ENCODE data around the gene KCNG1. TPM values are rescaled to one million over a fixed set of nuclear protein-coding genes. Genes with fewer than 3 reads are reported as not detected.
A peak's percentile ranks its signal among the peaks of the same experiment; 100 is the strongest.

KCNG1 gene
- total RNA-seq, 1 donor from 2014 or later = 78.8 TPM

DNA sequence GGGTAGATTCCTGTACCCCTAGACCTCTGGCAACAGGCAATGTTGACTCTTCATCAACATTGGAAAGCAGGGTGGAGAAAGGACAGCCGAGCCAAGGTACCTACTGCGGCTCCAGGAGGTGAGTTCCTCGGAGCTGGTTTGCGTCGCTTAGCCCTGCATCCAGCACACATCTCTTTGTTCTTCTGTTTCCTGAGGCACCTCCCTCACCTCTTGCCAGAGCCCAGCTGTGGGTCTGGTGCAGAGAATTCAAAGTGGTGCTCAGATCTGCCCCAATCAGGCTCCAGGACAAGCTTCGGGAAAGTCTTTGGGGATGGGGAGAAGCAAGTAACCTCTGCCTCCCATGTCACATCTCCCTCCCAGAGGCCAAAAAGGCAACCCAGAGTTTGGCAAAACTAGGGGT lies 2.2 kb downstream of the KCNG1 start:
- peak overlapping the region; percentile 87 for H3K4me3 Mint-ChIP-seq
- no peak for DNase-seq (ENCODE audit: extremely low spot score, unreplicated experiment)
- peaks cover 25% of the 10 kb centered on the region for H3K36me3 Mint-ChIP-seq
- H3K9me3 Mint-ChIP-seq = no peaks in the 10 kb centered on the region
- H3K27ac Mint-ChIP-seq = no peak overlapping the region
- TF ChIP-seq, protein P1, sequence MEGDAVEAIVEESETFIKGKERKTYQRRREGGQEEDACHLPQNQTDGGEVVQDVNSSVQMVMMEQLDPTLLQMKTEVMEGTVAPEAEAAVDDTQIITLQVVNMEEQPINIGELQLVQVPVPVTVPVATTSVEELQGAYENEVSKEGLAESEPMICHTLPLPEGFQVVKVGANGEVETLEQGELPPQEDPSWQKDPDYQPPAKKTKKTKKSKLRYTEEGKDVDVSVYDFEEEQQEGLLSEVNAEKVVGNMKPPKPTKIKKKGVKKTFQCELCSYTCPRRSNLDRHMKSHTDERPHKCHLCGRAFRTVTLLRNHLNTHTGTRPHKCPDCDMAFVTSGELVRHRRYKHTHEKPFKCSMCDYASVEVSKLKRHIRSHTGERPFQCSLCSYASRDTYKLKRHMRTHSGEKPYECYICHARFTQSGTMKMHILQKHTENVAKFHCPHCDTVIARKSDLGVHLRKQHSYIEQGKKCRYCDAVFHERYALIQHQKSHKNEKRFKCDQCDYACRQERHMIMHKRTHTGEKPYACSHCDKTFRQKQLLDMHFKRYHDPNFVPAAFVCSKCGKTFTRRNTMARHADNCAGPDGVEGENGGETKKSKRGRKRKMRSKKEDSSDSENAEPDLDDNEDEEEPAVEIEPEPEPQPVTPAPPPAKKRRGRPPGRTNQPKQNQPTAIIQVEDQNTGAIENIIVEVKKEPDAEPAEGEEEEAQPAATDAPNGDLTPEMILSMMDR (conservative IDR thresholded peaks at IDR 0.05) = no peak
- H3K27me3 Mint-ChIP-seq = peaks cover 24% of the 10 kb centered on the region
- peaks cover 30% of the 10 kb centered on the region for H3K4me1 Mint-ChIP-seq (ENCODE audit: unreplicated experiment)

DNA sequence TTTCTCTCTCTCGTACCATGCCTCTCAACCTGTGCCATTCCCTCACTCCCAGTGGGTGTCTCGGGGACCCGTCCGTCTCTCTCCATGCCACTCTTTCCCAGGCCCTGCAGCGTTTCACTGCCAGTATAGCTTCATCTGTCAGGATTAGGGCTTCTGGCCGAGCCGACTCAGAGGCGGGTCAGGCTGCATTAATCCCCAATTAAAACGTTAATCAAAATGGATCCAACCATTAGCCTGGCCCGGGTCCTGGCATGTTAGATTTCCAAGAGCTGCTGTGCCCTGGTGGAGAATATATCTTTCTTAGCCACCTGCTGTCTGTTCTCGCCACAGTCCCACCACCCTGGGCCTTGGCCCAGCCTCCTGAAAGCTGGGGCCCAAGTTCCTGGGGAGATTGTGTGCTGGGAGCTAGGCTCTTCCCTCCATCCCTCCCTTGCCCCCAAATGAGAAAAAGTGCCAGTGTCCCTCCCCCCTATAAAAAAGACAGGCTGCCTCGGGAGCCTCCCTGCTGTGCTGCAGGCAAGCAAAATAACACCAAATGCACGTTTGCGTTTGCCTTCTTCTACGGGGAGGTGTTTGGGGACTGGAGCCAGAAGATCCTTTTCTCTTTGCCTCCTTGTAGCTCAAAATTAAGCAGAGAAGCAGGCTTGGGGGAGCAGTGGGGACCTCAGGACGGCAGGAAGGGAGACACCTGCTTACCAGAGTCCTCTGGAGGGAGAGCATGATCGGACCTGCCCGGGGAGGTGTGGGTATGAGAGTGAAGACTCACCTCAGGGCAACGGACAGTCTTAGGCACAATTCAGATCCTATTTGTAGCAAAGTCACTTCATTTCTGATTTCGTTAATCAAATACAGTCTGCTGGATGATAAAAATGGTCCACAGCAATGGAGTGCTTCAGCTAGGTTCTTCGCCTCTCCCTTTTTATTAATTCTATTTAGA lies 3.0 kb downstream of the KCNG1 start:
- peaks cover 24% of the 10 kb centered on the region for H3K27me3 Mint-ChIP-seq
- H3K4me1 Mint-ChIP-seq (ENCODE audit: unreplicated experiment) = peaks cover 37% of the 10 kb centered on the region
- peak overlapping the region; percentile 74 for H3K4me3 Mint-ChIP-seq
- TF ChIP-seq, protein P1 (conservative IDR thresholded peaks at IDR 0.05) = no peak
- H3K9me3 Mint-ChIP-seq = no peaks in the 10 kb centered on the region
- no peak for DNase-seq (ENCODE audit: extremely low spot score, unreplicated experiment)
- H3K36me3 Mint-ChIP-seq = peaks cover 32% of the 10 kb centered on the region
- H3K27ac Mint-ChIP-seq = peak overlapping the region; percentile 61

DNA sequence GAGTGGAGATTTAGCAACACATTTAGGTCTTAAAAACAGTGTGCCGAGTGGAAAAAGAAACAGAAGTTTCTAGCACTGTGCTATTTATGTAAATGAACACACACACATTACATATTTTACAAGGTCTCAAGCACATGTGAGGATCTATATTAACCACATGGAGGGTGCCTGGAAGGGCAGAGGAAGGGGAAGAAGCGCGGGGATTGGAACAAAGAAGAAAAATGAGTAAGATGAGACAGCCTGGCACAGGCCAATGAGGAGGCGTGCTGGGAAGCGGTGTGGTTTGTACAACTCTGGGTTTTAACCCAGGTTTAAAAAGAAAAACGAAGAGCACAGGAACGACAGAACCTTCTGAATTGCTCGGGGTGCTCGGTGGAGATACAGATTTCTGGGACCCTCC lies 5.7 kb downstream of the KCNG1 start:
- no peak for DNase-seq (ENCODE audit: extremely low spot score, unreplicated experiment)
- Mint-ChIP-seq H3K4me3 (peak overlapping the region; percentile 11), H3K36me3 (peaks cover 32% of the 10 kb centered on the region), H3K27me3 (peaks cover 9% of the 10 kb centered on the region), H3K9me3 (no peaks in the 10 kb centered on the region), H3K27ac (peak overlapping the region; percentile 22), H3K4me1 (ENCODE audit: unreplicated experiment) (peaks cover 52% of the 10 kb centered on the region)
- TF ChIP-seq, protein P1 (conservative IDR thresholded peaks at IDR 0.05) = no peak

GRCh38 chr20:51016521-51016920 lies 6.4 kb downstream of the KCNG1 start:
- no peaks in the 10 kb centered on the region for H3K9me3 Mint-ChIP-seq
- TF ChIP-seq, protein P1 (conservative IDR thresholded peaks at IDR 0.05) = no peak
- H3K4me3 Mint-ChIP-seq = no peak overlapping the region
- DNase-seq (ENCODE audit: extremely low spot score, unreplicated experiment) = no peak
- peaks cover 26% of the 10 kb centered on the region for H3K36me3 Mint-ChIP-seq
- H3K27me3 Mint-ChIP-seq = peaks cover 2% of the 10 kb centered on the region
- peaks cover 45% of the 10 kb centered on the region for H3K4me1 Mint-ChIP-seq (ENCODE audit: unreplicated experiment)
- H3K27ac Mint-ChIP-seq = no peak overlapping the region

- peak overlapping the region; percentile 57 for H3K4me3 Mint-ChIP-seq
- H3K27ac Mint-ChIP-seq = peak overlapping the region; percentile 64
- DNase-seq (ENCODE audit: extremely low spot score, unreplicated experiment) = no peak
- TF ChIP-seq, protein P1 (conservative IDR thresholded peaks at IDR 0.05) = peak; percentile 84
- H3K9me3 Mint-ChIP-seq = no peaks in the 10 kb centered on the region
- peaks cover 45% of the 10 kb centered on the region for H3K4me1 Mint-ChIP-seq (ENCODE audit: unreplicated experiment)
- no peaks in the 10 kb centered on the region for H3K27me3 Mint-ChIP-seq
- peaks cover 22% of the 10 kb centered on the region for H3K36me3 Mint-ChIP-seq
These were observed 7.8 kb downstream of the KCNG1 start for GRCh38 chr20:51014797-51015722.
